ENCODE data around the gene KLB. TPM values are rescaled to one million over a fixed set of nuclear protein-coding genes. Genes with fewer than 3 reads are reported as not detected.

The KLB gene
- total RNA-seq, 1 donor = not detected

GRCh38 chr4:39446842-39447573, 40.3 kb downstream of the KLB start:
- Histone ChIP-seq H3K4me2 (ENCODE audit: insufficient read depth, low read length) (peak overlapping the region; percentile 84), H3K27ac (ENCODE audit: low read depth, low read length) (no peak overlapping the region), H2AFZ (ENCODE audit: low read length) (peak overlapping the region; percentile 56), H3K9me3 (ENCODE audit: low read depth, low read length) (no peaks in the 10 kb centered on the region), H3K79me2 (ENCODE audit: insufficient read depth, low read length) (no peaks in the 10 kb centered on the region), H3K36me3 (ENCODE audit: insufficient read depth, low read length) (peaks cover 21% of the 10 kb centered on the region), H3K27me3 (ENCODE audit: insufficient read depth, low read length) (no peaks in the 10 kb centered on the region), H3K4me1 (ENCODE audit: insufficient read depth, low read length) (peaks cover 5% of the 10 kb centered on the region), H4K20me1 (ENCODE audit: insufficient read depth, low read length) (peaks cover under 1% of the 10 kb centered on the region), H3K4me3 (ENCODE audit: insufficient read depth, low read length) (peak overlapping the region; percentile 64)
- TF ChIP-seq CTCF (IDR thresholded peaks at IDR 0.05; ENCODE audit: extremely low read depth, low read depth, low read length) = peak; percentile 25
- DNase-seq (ENCODE audit: insufficient read length, low spot score, missing footprints) = peak; percentile 92

- Histone ChIP-seq H3K9me3 (ENCODE audit: low read depth, low read length) (no peaks in the 10 kb centered on the region), H3K4me3 (ENCODE audit: insufficient read depth, low read length) (no peak overlapping the region), H3K4me2 (ENCODE audit: insufficient read depth, low read length) (no peak overlapping the region), H3K27ac (ENCODE audit: low read depth, low read length) (no peak overlapping the region), H3K27me3 (ENCODE audit: insufficient read depth, low read length) (no peaks in the 10 kb centered on the region), H3K79me2 (ENCODE audit: insufficient read depth, low read length) (peaks cover 4% of the 10 kb centered on the region), H3K4me1 (ENCODE audit: insufficient read depth, low read length) (peaks cover 5% of the 10 kb centered on the region), H2AFZ (ENCODE audit: low read length) (no peak overlapping the region), H3K36me3 (ENCODE audit: insufficient read depth, low read length) (peaks cover 57% of the 10 kb centered on the region), H4K20me1 (ENCODE audit: insufficient read depth, low read length) (peaks cover 30% of the 10 kb centered on the region)
- DNase-seq (ENCODE audit: insufficient read length, low spot score, missing footprints) = no peak
- no peak for TF ChIP-seq CTCF (IDR thresholded peaks at IDR 0.05; ENCODE audit: extremely low read depth, low read depth, low read length)
Measured at GRCh38 chr4:39450618-39451017, 43.9 kb downstream of the KLB start.

GRCh38 chr4:39451423-39452023, 44.8 kb downstream of the KLB start:
- Histone ChIP-seq H3K4me2 (ENCODE audit: insufficient read depth, low read length) (no peak overlapping the region), H4K20me1 (ENCODE audit: insufficient read depth, low read length) (peaks cover 39% of the 10 kb centered on the region), H3K4me3 (ENCODE audit: insufficient read depth, low read length) (no peak overlapping the region), H3K79me2 (ENCODE audit: insufficient read depth, low read length) (peaks cover 13% of the 10 kb centered on the region), H3K36me3 (ENCODE audit: insufficient read depth, low read length) (peaks cover 66% of the 10 kb centered on the region), H3K27ac (ENCODE audit: low read depth, low read length) (no peak overlapping the region), H3K4me1 (ENCODE audit: insufficient read depth, low read length) (peaks cover 13% of the 10 kb centered on the region), H3K27me3 (ENCODE audit: insufficient read depth, low read length) (no peaks in the 10 kb centered on the region), H3K9me3 (ENCODE audit: low read depth, low read length) (no peaks in the 10 kb centered on the region), H2AFZ (ENCODE audit: low read length) (no peak overlapping the region)
- no peak for DNase-seq (ENCODE audit: insufficient read length, low spot score, missing footprints)
- TF ChIP-seq CTCF (IDR thresholded peaks at IDR 0.05; ENCODE audit: extremely low read depth, low read depth, low read length) = no peak

- no peak overlapping the region for H2AFZ ChIP-seq (ENCODE audit: low read length)
- DNase-seq (ENCODE audit: insufficient read length, low spot score, missing footprints) = no peak
- no peak overlapping the region for H3K27ac ChIP-seq (ENCODE audit: low read depth, low read length)
- H3K4me3 ChIP-seq (ENCODE audit: insufficient read depth, low read length) = no peak overlapping the region
- no peaks in the 10 kb centered on the region for H3K9me3 ChIP-seq (ENCODE audit: low read depth, low read length)
- peaks cover 18% of the 10 kb centered on the region for H3K4me1 ChIP-seq (ENCODE audit: insufficient read depth, low read length)
- TF ChIP-seq CTCF (IDR thresholded peaks at IDR 0.05; ENCODE audit: extremely low read depth, low read depth, low read length) = no peak
- H3K4me2 ChIP-seq (ENCODE audit: insufficient read depth, low read length) = no peak overlapping the region
- no peaks in the 10 kb centered on the region for H3K27me3 ChIP-seq (ENCODE audit: insufficient read depth, low read length)
- H4K20me1 ChIP-seq (ENCODE audit: insufficient read depth, low read length) = peaks cover 47% of the 10 kb centered on the region
- peaks cover 21% of the 10 kb centered on the region for H3K79me2 ChIP-seq (ENCODE audit: insufficient read depth, low read length)
- peaks cover 74% of the 10 kb centered on the region for H3K36me3 ChIP-seq (ENCODE audit: insufficient read depth, low read length)
Measured at GRCh38 chr4:39452153-39452859, 45.6 kb downstream of the KLB start.
